Caco-2 (cell line): ENCODE results near the gene GALNT18. TPM values are rescaled to one million over a fixed set of nuclear protein-coding genes. Genes with fewer than 3 reads are reported as not detected.

Experiments used
- BruUV-seq: library from RNA; stranded (reverse); fragments of 400-500 nt; replicated peaks from 2 replicates; lab custom pipeline; 2021; lab: Mats Ljungman, UMichigan
- CTCF ChIA-PET: fragments of 300-600 bp; sonication (Branson Sonifier 250); formaldehyde crosslinking; loops from one replicate; lab custom pipeline; 2022; ENCODE audit warnings: antibody characterized with exemption; lab: Charles Lee
- POLR2A ChIA-PET: fragments of 300-600 bp; sonication (Branson Sonifier 250); formaldehyde crosslinking; loops from one replicate; lab custom pipeline; 2022; ENCODE audit warnings: antibody characterized with exemption; lab: Charles Lee
- DNase-seq, 2 experiments: peaks; one replicate each; pipeline versions ENCODE4 v3.0.0 to v3.0.0-alpha.2; 2020 to 2022
- H3K27me3 ChIP-seq: replicated peaks from 2 replicates; pipeline ENCODE4 v1.6.0; 2011; ENCODE audit warnings: low read length; ENCODE audit not compliant: control insufficient read depth, insufficient read depth
- H3K36me3 ChIP-seq: 2 replicates; pipeline ENCODE4 v1.5.1; 2011; ENCODE audit warnings: low read length; ENCODE audit not compliant: control insufficient read depth, insufficient read depth
- H3K4me1 ChIP-seq: fragments of 250-450 bp; sonication (Bioruptor Pico); 2 replicates; pipeline ENCODE4 v1.5.1; 2020; ENCODE audit warnings: mild to moderate bottlenecking
- H3K4me3 ChIP-seq: 2 replicates; pipeline ENCODE4 v1.5.1; 2011; ENCODE audit warnings: low read depth, mild to moderate bottlenecking, control low read depth, low read length
- H3K9me3 ChIP-seq: fragments of 250-450 bp; sonication (Bioruptor Pico); 2 replicates; pipeline ENCODE4 v1.5.1; 2020; ENCODE audit warnings: mild to moderate bottlenecking, moderate library complexity
- H3K27ac Mint-ChIP-seq: one replicate; pipeline ENCODE4 v1.8.0; 2022; ENCODE audit warnings: mixed read lengths; ENCODE audit not compliant: unreplicated experiment
- H3K27me3 Mint-ChIP-seq: one replicate; pipeline ENCODE4 v1.8.0; 2022; ENCODE audit warnings: mixed read lengths; ENCODE audit not compliant: insufficient read depth, unreplicated experiment
- H3K36me3 Mint-ChIP-seq: one replicate; pipeline ENCODE4 v1.8.0; 2022; ENCODE audit warnings: mild to moderate bottlenecking, mixed read lengths; ENCODE audit not compliant: insufficient read depth, unreplicated experiment
- H3K4me1 Mint-ChIP-seq: one replicate; pipeline ENCODE4 v1.8.0; 2022; ENCODE audit warnings: low read depth, mixed read lengths; ENCODE audit not compliant: unreplicated experiment
- H3K4me3 Mint-ChIP-seq: one replicate; pipeline ENCODE4 v1.8.0; 2022; ENCODE audit warnings: mild to moderate bottlenecking, moderate library complexity, mixed read lengths; ENCODE audit not compliant: unreplicated experiment
- H3K9me3 Mint-ChIP-seq: one replicate; pipeline ENCODE4 v1.8.0; 2022; ENCODE audit warnings: mixed read lengths; ENCODE audit not compliant: unreplicated experiment
- CTCF ChIP-seq, 2 experiments: fragments of 200-600 bp in 1 of 2; IDR thresholded peaks; 1 replicate in 1 of 2; 2 replicates in 1 of 2; pipeline versions ENCODE4 v1.5.1 to v1.8.0; 2011 to 2022; ENCODE audit warnings: antibody characterized with exemption in 1 of 2, control low read depth in 1 of 2, inconsistent platforms in 1 of 2, low read depth in 1 of 2, low read length in 1 of 2, mild to moderate bottlenecking in 1 of 2, moderate library complexity in 1 of 2; ENCODE audit not compliant: insufficient read depth in 1 of 2, severe bottlenecking in 1 of 2, unreplicated experiment in 1 of 2
- intact Hi-C: fragments of 100-400 bp; cut with micrococcal nuclease; formaldehyde crosslinking; loops from one replicate; pipeline ENCODE4 v1.10.0; 2022; ENCODE audit not compliant: unreplicated experiment
- total RNA-seq: library from RNA; stranded (reverse); gene quantifications from 2 replicates; pipeline ENCODE4 v1.2.3, GENCODE V29; 2022

Gene GALNT18
- total RNA-seq, 1 experiment from 2014 or later, result 0.43 TPM

GRCh38 chr11:11351042-11351586 lies 270.7 kb downstream of the GALNT18 start:
- H3K4me3 Mint-ChIP-seq, result no peak overlapping the region
- CTCF ChIA-PET, result no interaction called here
- no peak overlapping the region for H3K27ac Mint-ChIP-seq
- no peaks in the 10 kb centered on the region for H3K9me3 Mint-ChIP-seq
- H3K4me1 ChIP-seq, result peaks cover 8% of the 10 kb centered on the region; the same call in 1 of the 2 replicates
- intact Hi-C loops, result no loop called here
- H3K36me3 Mint-ChIP-seq, result no peaks in the 10 kb centered on the region
- H3K27me3 ChIP-seq, result no peaks in the 10 kb centered on the region
- BruUV-seq, result no TSS peak
- POLR2A ChIA-PET, result no interaction called here
- H3K9me3 ChIP-seq, result no peaks in the 10 kb centered on the region
- no peak for TF ChIP-seq CTCF (IDR thresholded peaks at IDR 0.05; ENCODE audit: insufficient read depth in 1 of 2, low read depth in 1 of 2, low read length in 1 of 2, severe bottlenecking in 1 of 2, unreplicated experiment in 1 of 2)
- peaks cover 6% of the 10 kb centered on the region for H3K27me3 Mint-ChIP-seq
- peaks cover 9% of the 10 kb centered on the region for H3K4me1 Mint-ChIP-seq
- DNase-seq, result no peak
- no peak overlapping the region for H3K4me3 ChIP-seq
- no peaks in the 10 kb centered on the region for H3K36me3 ChIP-seq

GRCh38 chr11:11349870-11350337 lies 271.9 kb downstream of the GALNT18 start:
- H3K4me1 Mint-ChIP-seq, result peaks cover 9% of the 10 kb centered on the region
- no peak for DNase-seq
- Histone ChIP-seq H3K4me3 (no peak overlapping the region), H3K4me1 (peaks cover 8% of the 10 kb centered on the region; the same call in 1 of the 2 replicates), H3K27me3 (no peaks in the 10 kb centered on the region), H3K9me3 (no peaks in the 10 kb centered on the region), H3K36me3 (no peaks in the 10 kb centered on the region)
- TF ChIP-seq CTCF (IDR thresholded peaks at IDR 0.05; ENCODE audit: insufficient read depth in 1 of 2, low read depth in 1 of 2, low read length in 1 of 2, severe bottlenecking in 1 of 2, unreplicated experiment in 1 of 2), result no peak
- H3K27ac Mint-ChIP-seq, result no peak overlapping the region
- no peaks in the 10 kb centered on the region for H3K9me3 Mint-ChIP-seq
- no peaks in the 10 kb centered on the region for H3K36me3 Mint-ChIP-seq
- BruUV-seq, result no TSS peak
- intact Hi-C loops, result no loop called here
- ChIA-PET POLR2A (no interaction called here), CTCF (no interaction called here)
- no peak overlapping the region for H3K4me3 Mint-ChIP-seq
- H3K27me3 Mint-ChIP-seq, result peaks cover 13% of the 10 kb centered on the region

GRCh38 chr11:11349106-11349825 lies 272.5 kb downstream of the GALNT18 start:
- Histone ChIP-seq H3K9me3 (no peaks in the 10 kb centered on the region), H3K27me3 (peaks cover 1% of the 10 kb centered on the region; the same call in 1 of the 2 replicates), H3K36me3 (no peaks in the 10 kb centered on the region), H3K4me1 (peaks cover 8% of the 10 kb centered on the region; the same call in 1 of the 2 replicates), H3K4me3 (no peak overlapping the region)
- no peak for TF ChIP-seq CTCF (IDR thresholded peaks at IDR 0.05; ENCODE audit: insufficient read depth in 1 of 2, low read depth in 1 of 2, low read length in 1 of 2, severe bottlenecking in 1 of 2, unreplicated experiment in 1 of 2)
- peaks cover 12% of the 10 kb centered on the region for H3K27me3 Mint-ChIP-seq
- H3K36me3 Mint-ChIP-seq, result no peaks in the 10 kb centered on the region
- CTCF ChIA-PET, result no interaction called here
- no TSS peak for BruUV-seq
- H3K9me3 Mint-ChIP-seq, result no peaks in the 10 kb centered on the region
- DNase-seq, result no peak
- H3K4me3 Mint-ChIP-seq, result no peak overlapping the region
- POLR2A ChIA-PET, result no interaction called here
- H3K27ac Mint-ChIP-seq, result no peak overlapping the region
- H3K4me1 Mint-ChIP-seq, result peaks cover 9% of the 10 kb centered on the region
- intact Hi-C loops, result no loop called here
